ENCODE data around the gene SLC24A4. TPM values are rescaled to one million over a fixed set of nuclear protein-coding genes. Genes with fewer than 3 reads are reported as not detected.

The SLC24A4 gene
- total RNA-seq, 1 experiment from 2014 or later: not detected

DNA sequence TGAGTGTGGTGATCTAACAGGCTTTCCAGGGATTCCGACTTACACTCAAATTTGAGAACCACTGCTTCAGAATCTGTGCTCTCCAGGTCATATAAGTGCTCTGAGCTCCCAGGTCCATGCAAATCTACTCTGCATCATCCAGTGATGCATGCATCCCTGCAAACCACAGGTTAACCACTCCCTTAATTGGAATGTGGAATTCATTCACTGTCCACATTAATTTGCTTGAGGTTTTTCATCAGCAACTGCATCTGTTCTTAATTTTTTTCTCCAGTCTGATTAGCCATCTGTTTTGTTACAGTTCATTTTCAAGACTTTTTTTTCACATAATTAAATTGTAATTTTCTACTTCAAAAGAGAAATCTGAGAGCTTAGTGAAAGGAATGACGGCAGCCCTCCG, 147.2 kb downstream of the SLC24A4 start:
- H3K27me3 Mint-ChIP-seq (ENCODE audit: insufficient read depth, unreplicated experiment): no peaks in the 10 kb centered on the region
- H3K27ac Mint-ChIP-seq (ENCODE audit: low read depth, unreplicated experiment): no peak overlapping the region
- peaks cover 38% of the 10 kb centered on the region for H3K4me1 Mint-ChIP-seq (ENCODE audit: insufficient read depth, unreplicated experiment)
- ChIA-PET POLR2A (interaction anchor here (1.2 kb wide), 1 partner anchor 71 kb away, joined by 3 read pairs; no protein-coding TSS in a partner anchor), CTCF (no interaction called here)
- intact Hi-C loops (cut with micrococcal nuclease): no loop called here
- no peak overlapping the region for H3K4me3 Mint-ChIP-seq (ENCODE audit: unreplicated experiment)
- TF ChIP-seq, protein P1, sequence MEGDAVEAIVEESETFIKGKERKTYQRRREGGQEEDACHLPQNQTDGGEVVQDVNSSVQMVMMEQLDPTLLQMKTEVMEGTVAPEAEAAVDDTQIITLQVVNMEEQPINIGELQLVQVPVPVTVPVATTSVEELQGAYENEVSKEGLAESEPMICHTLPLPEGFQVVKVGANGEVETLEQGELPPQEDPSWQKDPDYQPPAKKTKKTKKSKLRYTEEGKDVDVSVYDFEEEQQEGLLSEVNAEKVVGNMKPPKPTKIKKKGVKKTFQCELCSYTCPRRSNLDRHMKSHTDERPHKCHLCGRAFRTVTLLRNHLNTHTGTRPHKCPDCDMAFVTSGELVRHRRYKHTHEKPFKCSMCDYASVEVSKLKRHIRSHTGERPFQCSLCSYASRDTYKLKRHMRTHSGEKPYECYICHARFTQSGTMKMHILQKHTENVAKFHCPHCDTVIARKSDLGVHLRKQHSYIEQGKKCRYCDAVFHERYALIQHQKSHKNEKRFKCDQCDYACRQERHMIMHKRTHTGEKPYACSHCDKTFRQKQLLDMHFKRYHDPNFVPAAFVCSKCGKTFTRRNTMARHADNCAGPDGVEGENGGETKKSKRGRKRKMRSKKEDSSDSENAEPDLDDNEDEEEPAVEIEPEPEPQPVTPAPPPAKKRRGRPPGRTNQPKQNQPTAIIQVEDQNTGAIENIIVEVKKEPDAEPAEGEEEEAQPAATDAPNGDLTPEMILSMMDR (IDR thresholded peaks at IDR 0.05; ENCODE audit: unreplicated experiment): no peak
- DNase-seq (ENCODE audit: unreplicated experiment): peak; percentile 17
- no peaks in the 10 kb centered on the region for H3K9me3 Mint-ChIP-seq (ENCODE audit: unreplicated experiment)
- BruUV-seq (replicated peaks): no TSS peak
- no peaks in the 10 kb centered on the region for H3K36me3 Mint-ChIP-seq (ENCODE audit: insufficient read depth, unreplicated experiment)

DNA sequence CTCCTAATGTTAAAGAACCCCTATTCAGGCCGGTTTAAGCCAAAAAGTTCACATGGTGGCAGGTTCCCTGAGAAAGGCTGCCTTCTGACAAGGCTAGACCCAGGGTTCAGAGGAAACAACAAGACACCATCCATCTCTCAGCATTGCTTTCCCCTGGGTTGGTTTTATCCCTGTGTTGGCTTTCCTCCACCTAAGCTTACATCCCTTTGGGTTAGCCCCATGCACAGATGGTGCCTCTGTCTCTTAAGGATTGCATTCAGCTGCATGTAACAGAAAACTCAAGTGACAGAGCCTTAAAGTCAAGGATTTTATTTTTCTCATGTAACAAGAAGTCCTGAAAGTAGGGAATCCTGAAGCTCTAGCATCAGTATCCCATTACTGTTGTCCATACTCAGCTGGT, 147.8 kb downstream of the SLC24A4 start:
- POLR2A ChIA-PET: interaction anchor here (0.7 to 1.2 kb wide), 2 partner anchors 70 to 804 kb away, joined by 3 read pairs; no protein-coding TSS in a partner anchor
- no peaks in the 10 kb centered on the region for H3K9me3 Mint-ChIP-seq (ENCODE audit: unreplicated experiment)
- H3K27me3 Mint-ChIP-seq (ENCODE audit: insufficient read depth, unreplicated experiment): no peaks in the 10 kb centered on the region
- CTCF ChIA-PET: interaction anchor here (0.6 kb wide), 1 partner anchor 118 kb away, joined by 3 read pairs; no protein-coding TSS in a partner anchor
- TF ChIP-seq, protein P1 (IDR thresholded peaks at IDR 0.05; ENCODE audit: unreplicated experiment): no peak
- H3K27ac Mint-ChIP-seq (ENCODE audit: low read depth, unreplicated experiment): no peak overlapping the region
- H3K4me1 Mint-ChIP-seq (ENCODE audit: insufficient read depth, unreplicated experiment): peaks cover 44% of the 10 kb centered on the region
- H3K36me3 Mint-ChIP-seq (ENCODE audit: insufficient read depth, unreplicated experiment): no peaks in the 10 kb centered on the region
- no peak for DNase-seq (ENCODE audit: unreplicated experiment)
- no TSS peak for BruUV-seq (replicated peaks)
- intact Hi-C loops (cut with micrococcal nuclease): no loop called here
- no peak overlapping the region for H3K4me3 Mint-ChIP-seq (ENCODE audit: unreplicated experiment)

- CTCF ChIA-PET: no interaction called here
- H3K27me3 Mint-ChIP-seq (ENCODE audit: insufficient read depth, unreplicated experiment): no peaks in the 10 kb centered on the region
- H3K4me1 Mint-ChIP-seq (ENCODE audit: insufficient read depth, unreplicated experiment): peaks cover 49% of the 10 kb centered on the region
- no peaks in the 10 kb centered on the region for H3K9me3 Mint-ChIP-seq (ENCODE audit: unreplicated experiment)
- no peaks in the 10 kb centered on the region for H3K36me3 Mint-ChIP-seq (ENCODE audit: insufficient read depth, unreplicated experiment)
- POLR2A ChIA-PET: interaction anchor here (0.6 kb wide), 1 partner anchor 231 kb away, joined by 3 read pairs; no protein-coding TSS in a partner anchor
- TF ChIP-seq, protein P1 (IDR thresholded peaks at IDR 0.05; ENCODE audit: unreplicated experiment): no peak
- intact Hi-C loops (cut with micrococcal nuclease): no loop called here
- H3K27ac Mint-ChIP-seq (ENCODE audit: low read depth, unreplicated experiment): peak overlapping the region; percentile 69
- BruUV-seq (replicated peaks): no TSS peak
- DNase-seq (ENCODE audit: unreplicated experiment): peak; percentile 67
- H3K4me3 Mint-ChIP-seq (ENCODE audit: unreplicated experiment): no peak overlapping the region
Observed at GRCh38 chr14:92471919-92472318, 149.0 kb downstream of the SLC24A4 start.

DNA sequence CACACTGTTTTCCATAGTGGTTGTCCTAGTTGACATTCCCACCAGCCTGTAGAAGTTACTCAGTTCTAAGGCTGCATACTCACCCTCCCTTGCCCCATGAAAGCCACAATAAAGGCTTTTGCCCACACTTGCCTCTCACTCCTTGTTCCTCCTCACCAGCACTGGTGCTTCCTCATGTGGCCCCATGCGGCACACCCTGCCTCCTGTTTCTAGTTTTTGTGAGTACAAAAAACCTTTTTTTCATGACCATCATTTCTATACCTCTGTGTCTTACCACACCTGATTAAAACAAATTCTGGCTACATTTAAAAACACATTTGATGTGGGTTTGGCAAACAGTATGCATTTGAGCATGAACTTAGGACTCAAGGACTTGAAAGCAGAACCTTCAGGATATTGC, 149.9 kb downstream of the SLC24A4 start:
- BruUV-seq (replicated peaks): no TSS peak
- H3K4me3 Mint-ChIP-seq (ENCODE audit: unreplicated experiment): no peak overlapping the region
- no peak overlapping the region for H3K27ac Mint-ChIP-seq (ENCODE audit: low read depth, unreplicated experiment)
- no peaks in the 10 kb centered on the region for H3K9me3 Mint-ChIP-seq (ENCODE audit: unreplicated experiment)
- intact Hi-C loops (cut with micrococcal nuclease): no loop called here
- peaks cover 49% of the 10 kb centered on the region for H3K4me1 Mint-ChIP-seq (ENCODE audit: insufficient read depth, unreplicated experiment)
- H3K36me3 Mint-ChIP-seq (ENCODE audit: insufficient read depth, unreplicated experiment): no peaks in the 10 kb centered on the region
- TF ChIP-seq, protein P1 (IDR thresholded peaks at IDR 0.05; ENCODE audit: unreplicated experiment): no peak
- DNase-seq (ENCODE audit: unreplicated experiment): no peak
- ChIA-PET POLR2A (interaction anchor here (1.5 kb wide), 1 partner anchor 366 kb away, joined by 3 read pairs; the partner anchor contains the start of gene ATXN3), CTCF (interaction anchor here (1.0 to 1.1 kb wide), 2 partner anchors 217 to 218 kb away, joined by 3 read pairs; no protein-coding TSS in a partner anchor)
- H3K27me3 Mint-ChIP-seq (ENCODE audit: insufficient read depth, unreplicated experiment): no peaks in the 10 kb centered on the region

Data from MCF 10A (cell line).